Stimulated activated CD8-positive, alpha-beta memory T cell treated with anti-CD3 and anti-CD28 coated beads, Interleukin-2, amount 100 ng/mL, for 48 hours (primary cell): ENCODE results near the gene TMEM245.

ENCODE experiments used
- DNase-seq, 2 donors: peaks; one replicate each; pipeline ENCODE4 v3.0.0-alpha.2; 2020; ENCODE audit warnings: low read depth in 2 of 2

TMEM245 gene

DNA sequence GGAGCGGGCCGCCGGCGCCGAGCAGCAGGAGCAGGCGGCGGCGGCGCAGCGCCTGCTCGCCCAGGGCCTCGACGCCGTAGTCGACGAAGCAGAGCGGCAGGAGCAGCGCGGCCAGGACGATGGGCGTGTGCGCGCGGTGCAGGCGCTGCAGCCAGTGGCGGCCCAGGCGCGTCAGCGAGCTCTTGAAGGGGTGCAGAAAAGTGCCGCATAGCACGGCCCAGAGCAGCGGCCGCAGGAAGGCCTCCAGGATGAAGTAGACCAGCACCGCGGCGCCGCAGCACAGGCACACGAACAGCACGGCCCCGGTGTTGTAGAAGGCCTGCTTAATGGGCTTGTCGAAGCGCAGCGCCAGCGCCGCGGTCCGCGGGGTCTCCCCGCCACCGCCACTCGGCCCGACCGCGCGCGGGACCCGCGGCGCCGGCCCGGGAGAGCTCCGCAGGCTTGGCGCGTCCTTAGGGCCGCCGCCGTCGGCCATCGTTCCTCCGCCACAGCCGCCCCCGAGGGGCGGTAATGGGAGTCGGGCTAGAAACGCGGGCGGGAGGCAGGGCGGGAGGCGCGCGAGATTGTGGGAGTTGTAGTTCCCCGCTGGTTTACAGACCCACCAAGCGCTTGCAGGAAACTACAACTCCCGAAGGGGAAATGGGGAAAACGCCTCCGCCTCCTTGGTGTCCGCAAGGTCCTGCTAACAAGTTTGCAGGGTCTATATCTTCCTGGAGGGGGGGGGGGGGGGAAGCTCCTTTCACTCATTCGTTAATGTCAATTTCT lies at the start of gene TMEM245:
Gene TMEM245, minus strand, starts transcription at position 509 of the 765 bp plus-strand sequence. Its CDS starts 34 bp downstream, at position 475.
- DNase-seq: peak; percentile 88 to 90

DNA sequence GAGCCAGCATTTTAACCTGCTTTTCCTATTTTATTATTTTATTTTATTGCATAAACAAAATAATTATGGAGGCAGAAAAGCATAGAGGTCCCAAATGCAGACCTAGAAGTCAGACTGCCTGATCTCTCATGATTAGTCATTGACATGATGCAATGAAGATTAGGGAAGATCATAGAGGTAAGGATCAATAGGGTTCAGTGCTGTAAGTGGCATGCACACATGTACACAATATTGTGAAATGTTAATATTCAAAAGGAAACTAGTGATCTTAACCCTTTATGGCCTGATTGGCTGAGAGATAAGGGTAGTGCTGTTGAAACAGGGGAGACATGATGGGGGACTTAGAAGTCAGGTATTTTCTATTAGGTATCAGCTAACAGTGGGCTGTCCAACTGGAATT lies 48.4 kb upstream of the TMEM245 start:
- no peak for DNase-seq

DNA sequence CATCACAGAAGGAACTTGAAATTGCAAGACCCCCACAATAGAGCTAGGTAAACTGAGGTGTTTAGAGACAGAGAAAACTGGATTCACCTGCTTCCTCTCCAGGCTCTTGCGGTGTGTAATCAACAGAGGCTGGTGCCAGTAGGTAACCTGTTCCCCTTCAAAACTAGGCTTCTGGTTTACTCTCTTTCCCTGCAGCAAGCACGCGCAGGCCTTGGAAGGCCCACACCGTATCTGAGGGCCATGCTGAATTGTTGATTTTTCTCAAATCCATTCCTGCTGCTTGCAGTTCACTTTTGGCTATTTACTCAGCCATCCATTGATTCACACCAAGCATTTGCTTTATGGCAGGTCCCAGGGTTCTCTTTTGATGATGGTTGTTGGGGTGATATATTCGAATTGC lies 48.0 kb upstream of the TMEM245 start:
- DNase-seq: no peak

DNA sequence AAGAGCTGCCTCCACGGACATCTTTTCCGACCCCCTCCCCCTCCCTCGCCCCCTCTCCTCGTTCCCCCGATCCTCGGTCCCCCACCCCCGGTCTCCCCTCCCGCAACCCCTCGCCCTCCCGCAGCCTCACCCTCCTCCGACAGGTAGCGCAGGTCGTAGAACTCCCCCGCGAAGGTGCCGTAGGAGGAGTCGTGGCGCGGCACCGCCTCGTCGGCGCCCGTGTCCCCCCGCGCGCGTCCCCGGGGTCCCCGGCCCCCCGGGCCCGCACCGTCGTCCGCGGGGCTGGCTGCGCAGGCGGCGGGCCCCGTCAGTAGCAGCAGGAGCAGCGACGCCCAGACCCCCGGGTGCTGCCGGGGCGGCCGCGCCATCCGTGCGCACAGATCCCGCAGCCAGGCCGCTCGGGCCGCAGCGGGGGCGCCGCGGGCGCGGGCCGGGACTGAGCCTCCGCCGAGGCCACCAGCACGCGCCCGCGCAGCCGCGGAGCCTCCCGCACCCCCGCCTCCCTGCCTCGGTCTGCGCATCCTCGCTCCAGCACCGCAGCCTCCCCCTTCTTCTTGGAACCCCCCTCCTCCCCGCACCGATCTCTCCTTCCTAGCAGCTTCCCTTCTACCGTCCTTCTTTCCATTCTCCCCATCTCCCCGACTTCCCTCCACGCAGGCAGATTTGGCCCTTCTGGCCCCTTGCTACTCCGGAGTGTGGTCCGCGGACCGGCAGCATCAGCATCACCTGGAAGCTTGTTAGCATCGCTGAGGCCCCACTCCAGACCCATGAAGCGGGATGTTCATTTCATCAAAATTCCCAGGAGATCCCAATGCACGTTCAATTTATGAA lies 47.2 kb upstream of the TMEM245 start, which contains the start of gene FRRS1L:
Gene FRRS1L, minus strand, starts transcription at position 479 of the 831 bp plus-strand sequence. Its CDS starts 111 bp downstream, at position 368.
- DNase-seq: no peak

DNA sequence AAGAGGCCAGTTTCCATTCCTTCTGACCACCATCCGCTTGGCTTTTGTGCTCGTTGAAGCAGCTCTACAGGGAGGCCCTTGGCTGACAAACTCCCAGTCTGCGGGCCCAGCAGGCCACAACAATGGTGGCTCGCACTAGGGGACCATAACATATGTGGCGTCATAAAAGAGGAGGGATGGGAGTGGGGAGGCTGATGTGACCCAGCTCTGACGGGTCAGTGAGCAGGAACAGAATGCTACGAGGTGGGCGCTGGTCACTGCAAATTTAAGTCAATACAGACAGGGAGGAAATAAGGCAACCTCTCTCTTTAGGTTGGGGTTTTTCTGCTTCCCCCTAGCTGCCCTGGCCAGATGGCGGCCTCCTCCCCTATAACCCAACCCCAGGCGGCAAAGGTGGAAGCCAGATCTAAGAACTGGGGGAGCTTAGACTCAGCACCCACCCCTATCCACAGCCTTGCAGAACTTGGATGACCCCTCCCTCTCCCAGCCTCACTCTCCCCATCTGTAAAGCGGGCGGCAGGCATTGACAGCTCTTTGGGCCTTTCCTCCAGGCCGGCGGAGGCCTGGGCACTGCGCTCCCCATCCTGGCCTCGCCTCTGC lies 46.5 kb upstream of the TMEM245 start:
- no peak for DNase-seq

DNA sequence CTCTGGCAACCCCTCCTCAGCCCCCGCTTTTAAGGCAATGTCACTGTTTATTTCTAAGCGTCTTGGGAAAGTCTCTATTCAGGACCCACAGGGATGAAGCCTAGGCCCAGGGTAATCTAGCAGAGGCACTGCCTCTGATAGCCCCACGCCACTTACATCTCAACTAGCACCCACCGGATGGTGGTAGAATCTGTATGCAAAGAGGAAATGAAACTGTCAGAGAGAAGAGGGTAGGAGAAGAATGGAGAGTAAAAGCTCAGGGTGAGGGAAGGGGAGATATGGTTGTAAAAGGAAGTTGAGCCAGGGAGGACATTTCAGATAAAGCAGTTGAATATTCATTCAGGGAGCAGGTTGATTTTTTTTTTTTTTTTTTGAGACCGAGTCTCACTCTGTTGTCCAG lies 44.3 kb upstream of the TMEM245 start:
- no peak for DNase-seq

DNA sequence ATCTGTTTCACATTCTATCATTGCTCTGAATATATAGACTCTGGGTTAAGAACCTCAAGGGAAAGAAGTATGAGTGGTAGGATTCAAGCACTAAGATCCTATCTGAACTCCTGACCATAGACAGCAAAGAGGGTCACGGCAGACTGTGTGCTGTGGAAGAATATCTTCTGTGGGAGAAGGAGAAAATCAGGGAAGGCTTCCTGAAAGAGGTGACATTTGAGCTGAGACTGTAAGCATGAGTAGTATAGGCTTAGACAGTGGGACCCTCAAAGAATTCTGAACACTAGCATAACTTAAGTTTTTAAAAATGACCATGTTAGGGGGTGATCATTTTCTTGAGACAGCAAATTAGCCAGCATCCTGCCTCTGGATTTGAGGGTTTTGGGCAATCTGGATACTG lies 43.4 kb upstream of the TMEM245 start:
- no peak for DNase-seq

DNA sequence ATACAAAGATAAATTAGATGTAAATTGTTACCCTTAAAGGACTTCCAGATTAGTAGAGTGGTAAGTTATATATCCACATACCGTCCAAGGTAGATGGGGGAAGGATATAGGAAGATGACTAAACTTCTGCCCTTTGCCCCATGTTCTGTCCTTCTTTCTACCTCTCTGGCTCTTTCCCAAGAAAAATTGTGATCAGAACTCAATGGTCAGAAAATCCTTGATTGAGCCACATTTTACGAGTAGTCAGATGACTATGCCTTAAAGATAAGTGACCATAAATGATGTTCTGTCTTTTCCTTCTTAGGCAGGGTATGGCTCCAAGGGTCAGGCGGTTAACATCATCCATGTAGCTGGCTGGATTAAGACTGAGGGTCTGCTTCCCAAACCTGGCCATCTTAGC lies 42.9 kb upstream of the TMEM245 start:
- no peak for DNase-seq

DNA sequence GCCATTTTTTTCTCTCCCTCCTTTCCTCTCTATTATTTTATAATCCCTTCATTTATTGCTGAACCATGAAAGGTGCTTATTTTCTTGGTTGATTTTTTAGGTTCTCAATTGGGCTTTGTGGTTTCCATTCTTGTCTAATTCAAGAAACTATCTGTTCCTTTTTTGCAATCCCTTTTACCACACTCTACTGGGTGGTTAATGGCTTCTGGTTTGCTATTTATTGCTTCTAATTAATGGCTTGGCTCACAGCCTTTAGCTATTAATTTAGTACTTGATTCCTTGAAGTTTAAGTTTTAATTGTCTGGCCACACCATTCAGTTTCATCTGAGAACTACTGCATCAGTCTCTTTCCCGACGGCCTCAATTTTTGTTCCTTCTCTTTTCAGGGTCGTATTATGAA lies 41.7 kb upstream of the TMEM245 start:
- DNase-seq: no peak

DNA sequence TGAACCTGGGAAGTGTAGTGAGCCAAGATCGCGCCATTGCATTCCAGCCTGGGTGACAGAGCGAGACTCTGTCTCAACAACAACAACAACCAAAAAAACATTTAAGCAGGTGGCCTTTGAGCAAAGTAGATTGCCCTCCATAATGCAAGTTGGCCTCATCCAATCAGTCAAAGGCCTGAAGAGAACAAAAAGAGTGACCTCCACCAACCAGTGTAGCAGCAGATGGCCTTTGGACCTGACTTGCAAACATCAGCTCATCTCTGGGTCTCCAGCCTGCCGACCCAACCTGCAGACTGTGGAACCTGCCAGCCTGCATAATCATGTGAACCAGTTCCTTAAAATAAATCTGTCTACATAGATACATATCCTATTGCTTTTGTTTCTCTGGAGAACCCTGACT lies 39.8 kb upstream of the TMEM245 start:
- no peak for DNase-seq

DNA sequence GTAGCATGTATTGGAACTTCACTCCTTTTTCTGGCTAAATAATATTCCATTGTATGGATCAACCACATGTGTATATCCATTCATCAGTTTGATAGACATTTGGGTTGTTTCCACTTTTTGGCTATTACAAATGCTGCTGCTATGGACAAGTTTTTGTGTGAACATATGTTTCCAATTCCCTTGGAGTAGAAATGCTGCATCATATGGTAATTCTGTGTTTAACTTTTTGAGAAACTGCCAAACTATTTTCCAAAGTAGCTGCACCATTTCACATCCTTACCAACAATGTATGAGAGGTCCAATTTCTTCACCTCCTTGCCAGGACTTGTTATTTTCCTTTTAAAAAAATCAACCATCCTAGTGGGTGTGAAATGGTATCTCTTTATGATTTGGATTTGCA lies 38.9 kb upstream of the TMEM245 start:
- no peak for DNase-seq

DNA sequence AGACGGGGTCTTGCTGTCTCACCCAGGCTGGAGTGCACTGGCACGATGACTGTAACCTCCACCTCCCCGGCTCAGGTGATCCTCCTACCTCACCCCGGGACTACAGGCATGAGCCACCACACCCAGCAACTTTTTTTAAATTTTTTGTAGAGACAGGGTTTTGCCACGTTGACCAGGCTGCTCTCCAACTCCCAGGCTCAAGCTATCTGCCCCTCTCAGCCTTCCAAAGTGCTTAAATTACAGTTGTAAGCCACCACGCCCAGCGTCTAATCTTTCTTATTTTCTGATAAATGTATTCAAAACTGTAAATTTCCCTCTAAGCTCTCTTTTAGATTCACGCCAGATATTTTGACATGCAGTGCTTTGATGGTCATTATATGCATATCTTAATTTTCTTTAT lies 37.0 kb upstream of the TMEM245 start:
- no peak for DNase-seq

DNA sequence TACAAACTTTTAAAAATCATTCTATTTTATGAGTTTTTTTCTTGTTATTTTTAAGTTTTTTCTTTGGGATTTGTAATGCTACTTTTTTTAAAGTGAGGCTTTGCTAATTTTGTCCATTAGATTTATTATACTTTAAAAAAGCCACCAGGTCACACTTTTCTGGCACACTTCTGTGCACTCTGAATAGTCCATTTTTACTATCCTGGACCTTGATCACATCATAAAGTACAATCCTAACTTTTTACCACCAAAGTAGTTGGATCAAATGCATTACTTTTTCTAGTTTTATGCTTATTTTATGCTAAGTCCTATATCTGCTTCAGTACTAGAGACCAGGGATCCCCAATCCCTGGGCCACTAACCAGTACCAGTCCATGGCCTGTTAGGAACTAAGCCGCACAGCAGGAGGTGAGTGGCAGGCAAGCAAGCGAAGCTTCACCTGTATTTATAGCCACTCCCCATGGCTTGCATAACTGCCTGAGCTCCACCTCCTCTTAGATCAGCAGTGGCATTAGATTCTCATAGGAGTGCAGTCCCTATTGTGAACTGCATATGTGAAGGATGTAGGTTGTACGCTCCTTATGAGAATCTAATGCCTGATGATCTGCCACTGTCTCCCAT lies 31.3 kb upstream of the TMEM245 start:
- DNase-seq: no peak

DNA sequence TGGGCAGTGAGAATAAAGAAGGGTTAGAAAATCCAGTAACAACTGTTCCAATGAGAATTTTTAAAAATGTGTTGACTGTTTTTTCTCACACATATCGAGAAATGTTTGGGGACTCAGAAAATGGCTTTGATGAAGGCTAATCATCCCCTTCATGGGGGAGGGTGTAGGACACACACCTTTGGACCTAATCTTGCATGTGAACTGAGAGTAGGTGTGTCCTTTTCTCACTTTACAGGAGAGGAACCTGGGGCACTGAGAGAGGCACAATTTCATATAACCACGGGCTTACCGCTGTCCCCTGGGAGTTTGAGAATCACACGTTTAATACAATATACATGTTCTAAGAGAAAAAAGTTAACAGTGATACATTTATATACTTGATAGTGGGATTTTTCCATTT lies 30.0 kb upstream of the TMEM245 start:
- no peak for DNase-seq

DNA sequence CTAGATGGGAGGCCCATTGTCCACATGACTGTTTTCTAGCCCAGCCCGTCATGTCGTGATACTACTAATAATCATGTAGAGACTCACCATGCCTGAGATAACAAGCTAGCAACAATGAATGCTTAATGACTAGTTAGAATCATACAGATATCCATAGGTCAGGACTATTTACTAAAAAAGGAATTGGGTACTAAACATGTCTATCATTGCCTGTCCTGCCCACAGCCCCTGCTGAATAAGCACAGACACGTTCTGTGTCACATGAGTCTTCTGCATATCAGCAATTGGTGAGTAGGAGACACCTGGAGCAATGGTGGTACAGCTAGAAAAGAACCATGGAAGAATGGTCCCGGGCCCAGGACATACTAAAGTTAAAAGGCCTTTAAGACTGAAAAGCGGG lies 29.3 kb upstream of the TMEM245 start:
- DNase-seq: no peak

DNA sequence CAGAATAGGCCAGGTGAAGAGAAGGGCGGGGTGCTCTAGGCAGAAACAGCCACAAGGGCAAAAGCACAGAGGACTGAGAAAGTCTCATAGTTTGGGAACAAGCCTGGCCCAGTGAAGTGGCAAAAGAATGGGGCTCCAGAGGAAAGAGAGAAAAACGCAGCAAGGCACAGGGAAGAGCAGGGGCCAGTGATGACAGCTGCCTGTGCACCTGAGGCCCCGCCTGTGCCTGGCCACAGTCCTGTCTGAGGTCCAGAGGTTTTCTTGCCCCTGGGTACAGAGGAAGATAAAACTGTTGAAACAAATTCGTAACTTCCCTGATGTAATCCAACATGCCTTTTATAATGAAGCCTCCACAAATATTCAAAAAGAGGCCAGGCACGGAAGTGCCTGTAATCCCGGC lies 25.3 kb upstream of the TMEM245 start:
- DNase-seq: no peak

DNA sequence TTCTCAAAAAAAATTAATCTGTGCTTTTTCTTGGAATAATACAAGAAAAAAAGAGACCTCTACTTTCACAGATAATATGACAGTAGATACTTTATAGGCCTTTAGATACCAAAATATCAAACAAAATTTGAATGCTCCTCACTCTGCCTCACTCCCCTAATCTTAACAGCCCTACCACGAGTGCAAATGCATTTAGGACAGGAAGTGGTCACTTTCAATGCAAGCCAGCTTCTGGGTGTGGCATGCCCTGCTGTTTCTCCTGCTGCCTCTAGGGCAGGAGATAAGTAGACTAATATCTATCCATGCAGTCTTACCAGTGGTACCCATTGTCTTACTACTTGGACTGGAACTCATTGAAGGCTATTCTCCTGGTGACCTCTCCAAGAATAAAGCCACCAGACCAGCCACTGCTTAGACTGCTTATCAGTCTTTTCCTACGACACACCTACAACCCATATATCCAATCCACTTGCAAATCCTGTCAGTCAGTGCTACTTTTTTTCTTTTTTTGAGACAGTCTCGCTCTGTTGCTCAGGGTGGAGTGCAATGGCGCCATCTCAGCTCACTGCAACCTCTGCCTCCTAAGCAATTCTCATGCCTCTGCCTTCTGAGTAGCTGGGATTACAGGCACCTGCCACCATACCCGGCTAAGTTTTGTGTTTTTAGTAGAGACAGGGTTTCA lies 24.3 kb upstream of the TMEM245 start:
- DNase-seq: no peak

DNA sequence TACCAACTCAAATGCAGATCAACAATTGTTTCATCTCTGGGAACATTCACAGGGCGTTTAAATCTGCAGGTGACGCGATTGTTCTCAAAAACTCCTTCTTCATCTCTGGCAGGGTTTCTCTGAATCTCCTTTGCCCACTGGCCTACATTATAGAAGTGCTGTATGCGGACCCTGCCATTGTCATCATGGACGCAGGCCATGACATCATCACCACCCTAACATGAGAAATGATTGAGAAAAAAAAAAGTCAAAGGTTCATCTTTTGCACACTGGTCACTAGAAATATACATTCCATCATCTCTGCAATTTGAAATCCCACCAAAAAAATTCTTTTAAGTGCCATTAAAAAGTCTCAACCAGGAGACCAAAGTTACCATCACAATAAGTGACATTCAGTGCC lies 21.6 kb upstream of the TMEM245 start:
- DNase-seq: no peak

DNA sequence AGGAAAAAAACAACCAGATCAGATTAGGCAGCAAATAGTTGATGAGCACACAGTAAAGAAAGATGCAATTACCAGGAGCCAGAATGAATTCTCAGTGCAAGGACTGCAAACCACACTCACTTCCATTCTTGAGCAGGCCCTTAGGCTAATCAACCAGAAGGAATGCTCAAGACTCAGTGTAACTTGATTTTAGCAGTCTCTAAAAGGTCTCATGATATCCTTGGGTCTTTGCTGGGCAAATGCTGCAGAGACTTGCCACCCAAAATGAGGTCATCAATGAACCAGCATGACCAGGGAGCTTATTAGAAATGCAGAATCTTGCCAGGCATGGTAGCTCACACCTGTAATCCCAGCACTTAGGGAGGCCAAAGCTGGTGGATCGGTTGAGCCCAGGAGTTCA lies 20.1 kb upstream of the TMEM245 start:
- DNase-seq: no peak

DNA sequence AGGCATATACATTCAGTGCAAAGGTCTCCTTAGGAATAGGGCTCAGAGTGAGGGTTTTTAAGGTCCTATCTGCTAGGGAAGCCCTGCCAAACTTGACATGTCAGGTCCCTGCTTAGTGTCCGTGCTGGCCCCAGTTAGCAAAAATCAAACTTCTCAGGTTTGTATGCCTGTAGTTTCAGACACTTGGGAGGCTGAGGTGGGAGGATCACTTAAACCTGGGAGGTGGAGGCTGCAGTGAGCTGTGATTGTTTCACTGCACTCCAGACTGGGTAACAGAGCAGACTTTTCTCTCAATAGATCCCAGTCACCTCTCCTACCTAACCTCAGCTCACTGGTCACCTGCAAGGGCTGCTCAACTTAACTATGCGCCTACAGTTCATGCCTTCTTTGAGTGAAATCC lies 18.7 kb upstream of the TMEM245 start:
- no peak for DNase-seq

DNA sequence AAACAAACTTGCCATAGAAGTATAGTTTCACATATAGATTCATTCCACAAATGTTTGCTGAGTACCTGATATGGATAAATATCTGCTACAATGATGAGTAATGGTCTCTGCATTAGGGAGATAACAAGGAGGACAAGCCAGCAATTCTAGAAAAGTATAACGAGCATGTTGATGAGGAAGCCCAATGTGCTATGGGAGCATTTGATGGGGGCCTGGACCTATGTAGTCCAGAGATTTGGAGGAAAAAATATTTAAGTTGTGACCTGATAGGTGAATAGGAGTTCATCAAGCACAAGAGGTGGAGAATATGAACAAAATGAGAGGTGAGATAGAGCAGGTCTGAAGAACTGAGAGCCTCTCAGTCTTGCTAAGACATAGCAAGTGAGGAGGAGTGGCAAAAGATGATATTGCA lies 14.4 kb upstream of the TMEM245 start:
- DNase-seq: no peak

DNA sequence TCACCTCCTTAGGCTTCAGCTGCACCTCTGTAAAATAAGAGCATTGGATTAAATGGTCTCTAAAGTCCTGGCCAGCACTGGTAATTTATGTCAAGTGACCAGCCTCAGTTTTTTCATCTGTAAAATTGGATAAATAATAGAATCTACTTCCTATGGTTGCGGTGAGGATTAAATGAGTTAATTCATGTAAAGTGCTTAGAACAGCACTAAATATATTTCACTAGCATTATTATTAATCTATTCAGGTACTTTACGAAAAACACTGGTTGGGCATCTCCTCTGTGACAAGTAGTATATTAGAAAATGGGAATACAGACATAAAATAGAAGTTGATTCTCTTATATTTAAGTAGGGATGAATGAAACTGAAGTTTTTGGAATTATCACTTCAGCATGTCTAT lies 13.8 kb upstream of the TMEM245 start:
- DNase-seq: no peak
